DOHH2 (cell line): Measurements from ENCODE around the gene ANKRD28.

Experiments used
- H3F3A ChIP-seq: fragments of 200-600 bp; sonication (generic), shearing (Covaris generic); 2 replicates; pipeline ENCODE4 v1.6.0; 2016; ENCODE audit warnings: antibody characterized with exemption, mild to moderate bottlenecking; ENCODE audit not compliant: control insufficient read depth, insufficient read depth
- H3K27ac ChIP-seq: fragments of 200-600 bp; sonication (generic); 2 replicates; pipeline ENCODE4 v1.5.1; 2014; ENCODE audit warnings: low read depth, mild to moderate bottlenecking, low read length, moderate library complexity
- H3K27me3 ChIP-seq: fragments of 200-600 bp; sonication (generic); 2 replicates; pipeline ENCODE4 v1.6.1; 2014; ENCODE audit warnings: mild to moderate bottlenecking, low read length, mixed read lengths; ENCODE audit not compliant: control insufficient read depth
- H3K36me3 ChIP-seq: fragments of 200-600 bp; sonication (generic); 2 replicates; pipeline ENCODE4 v1.6.1; 2014; ENCODE audit warnings: mild to moderate bottlenecking, low read length, moderate library complexity, mixed read lengths; ENCODE audit not compliant: control insufficient read depth
- H3K4me1 ChIP-seq: fragments of 200-600 bp; sonication (generic); 2 replicates; pipeline ENCODE4 v1.6.1; 2014; ENCODE audit warnings: mild to moderate bottlenecking, low read length, mixed read lengths; ENCODE audit not compliant: control insufficient read depth
- H3K4me2 ChIP-seq: fragments of 200-600 bp; sonication (generic); 2 replicates; pipeline ENCODE4 v1.6.0; 2014; ENCODE audit warnings: mild to moderate bottlenecking, low read length, moderate library complexity
- H3K4me3 ChIP-seq: fragments of 200-600 bp; sonication (generic); 2 replicates; pipeline ENCODE4 v1.5.1; 2014; ENCODE audit warnings: mild to moderate bottlenecking, low read length, mixed read lengths
- H3K79me2 ChIP-seq: fragments of 200-600 bp; sonication (generic); 2 replicates; pipeline ENCODE4 v1.6.1; 2014; ENCODE audit warnings: mild to moderate bottlenecking, low read length, mixed read lengths; ENCODE audit not compliant: control insufficient read depth
- H3K9me2 ChIP-seq: fragments of 200-600 bp; sonication (generic); replicated peaks from 2 replicates; pipeline ENCODE4 v1.6.1; 2014; ENCODE audit warnings: mild to moderate bottlenecking, low read length, mixed read lengths; ENCODE audit not compliant: control insufficient read depth
- H3K9me3 ChIP-seq: fragments of 200-600 bp; sonication (generic); 2 replicates; pipeline ENCODE4 v1.6.1; 2014; ENCODE audit warnings: antibody characterized with exemption, low read length, mixed read lengths; ENCODE audit not compliant: control insufficient read depth, insufficient read depth
- H4K20me1 ChIP-seq: fragments of 200-600 bp; sonication (generic); 2 replicates; pipeline ENCODE4 v1.6.0; 2014; ENCODE audit warnings: low read depth, mild to moderate bottlenecking, antibody characterized with exemption, low read length, moderate library complexity; ENCODE audit not compliant: control insufficient read depth, insufficient read depth
- EZH2phosphoT487 ChIP-seq: fragments of 200-600 bp; sonication (generic); IDR thresholded peaks from 2 replicates; pipeline ENCODE4 v1.6.1; 2017; ENCODE audit warnings: borderline replicate concordance, mild to moderate bottlenecking, antibody characterized with exemption, low read length, moderate library complexity, mixed read lengths
- TF ChIP-seq, protein P1 (sequence below): fragments of 200-600 bp; sonication (generic); IDR thresholded peaks from one replicate; pipeline ENCODE4 v1.5.1; 2014; ENCODE audit warnings: antibody characterized with exemption, mild to moderate bottlenecking, low read depth, low read length; ENCODE audit not compliant: poor library complexity, severe bottlenecking

Gene ANKRD28

DNA sequence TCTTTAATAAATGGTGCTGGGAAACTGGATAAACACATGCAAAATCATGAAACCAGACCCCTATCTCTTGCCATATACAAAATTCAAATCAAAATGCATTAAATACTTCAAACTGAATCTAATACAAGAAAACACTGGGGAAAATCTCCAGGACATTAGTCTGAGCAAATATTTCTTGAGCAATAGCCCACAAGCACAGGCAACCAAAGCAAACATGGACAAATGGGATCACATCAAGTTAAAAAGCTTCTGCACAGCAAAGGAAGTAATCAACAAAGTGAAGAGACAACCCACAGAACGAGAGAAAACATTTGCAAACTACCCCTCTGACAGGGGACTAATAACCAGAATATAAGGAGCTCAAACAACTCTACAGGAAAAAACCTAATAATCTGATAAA, 6.3 kb downstream of the ANKRD28 start:
- TF ChIP-seq EZH2phosphoT487, result no peak
- TF ChIP-seq, protein P1, sequence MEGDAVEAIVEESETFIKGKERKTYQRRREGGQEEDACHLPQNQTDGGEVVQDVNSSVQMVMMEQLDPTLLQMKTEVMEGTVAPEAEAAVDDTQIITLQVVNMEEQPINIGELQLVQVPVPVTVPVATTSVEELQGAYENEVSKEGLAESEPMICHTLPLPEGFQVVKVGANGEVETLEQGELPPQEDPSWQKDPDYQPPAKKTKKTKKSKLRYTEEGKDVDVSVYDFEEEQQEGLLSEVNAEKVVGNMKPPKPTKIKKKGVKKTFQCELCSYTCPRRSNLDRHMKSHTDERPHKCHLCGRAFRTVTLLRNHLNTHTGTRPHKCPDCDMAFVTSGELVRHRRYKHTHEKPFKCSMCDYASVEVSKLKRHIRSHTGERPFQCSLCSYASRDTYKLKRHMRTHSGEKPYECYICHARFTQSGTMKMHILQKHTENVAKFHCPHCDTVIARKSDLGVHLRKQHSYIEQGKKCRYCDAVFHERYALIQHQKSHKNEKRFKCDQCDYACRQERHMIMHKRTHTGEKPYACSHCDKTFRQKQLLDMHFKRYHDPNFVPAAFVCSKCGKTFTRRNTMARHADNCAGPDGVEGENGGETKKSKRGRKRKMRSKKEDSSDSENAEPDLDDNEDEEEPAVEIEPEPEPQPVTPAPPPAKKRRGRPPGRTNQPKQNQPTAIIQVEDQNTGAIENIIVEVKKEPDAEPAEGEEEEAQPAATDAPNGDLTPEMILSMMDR, result no peak
- Histone ChIP-seq H3K9me3 (peaks cover 5% of the 10 kb centered on the region; the same call in 1 of the 2 replicates), H3K4me3 (no peak overlapping the region), H3F3A (no peaks in the 10 kb centered on the region; the same call in 1 of the 2 replicates), H4K20me1 (no peaks in the 10 kb centered on the region), H3K4me1 (peaks cover 17% of the 10 kb centered on the region), H3K36me3 (peaks cover 51% of the 10 kb centered on the region), H3K4me2 (no peak overlapping the region), H3K9me2 (no peaks in the 10 kb centered on the region), H3K27ac (no peak overlapping the region), H3K79me2 (peaks cover 61% of the 10 kb centered on the region), H3K27me3 (no peaks in the 10 kb centered on the region)

DNA sequence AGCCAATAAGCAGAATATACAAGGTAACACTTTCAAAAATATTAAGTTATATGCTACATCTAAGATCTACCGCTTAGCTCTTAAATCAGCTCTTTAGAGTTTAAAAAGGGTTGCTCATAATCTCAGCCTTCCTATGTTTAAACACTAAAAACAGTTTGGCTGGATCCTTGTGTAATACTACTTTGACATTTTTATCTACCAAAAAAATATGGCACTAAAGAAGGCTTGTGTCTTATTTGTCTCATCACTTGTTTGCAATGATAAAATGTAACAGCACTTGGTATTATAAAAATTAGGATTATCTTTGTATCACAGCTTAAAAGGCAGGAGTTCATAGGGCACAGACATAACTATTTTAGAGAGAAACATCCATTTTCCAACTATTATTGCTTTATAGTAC, 9.8 kb downstream of the ANKRD28 start:
- Histone ChIP-seq H3K9me3 (peaks cover 5% of the 10 kb centered on the region; the same call in 1 of the 2 replicates), H3F3A (no peaks in the 10 kb centered on the region), H3K79me2 (peaks cover 72% of the 10 kb centered on the region), H3K9me2 (no peaks in the 10 kb centered on the region), H4K20me1 (no peaks in the 10 kb centered on the region), H3K36me3 (peaks cover 31% of the 10 kb centered on the region), H3K27me3 (no peaks in the 10 kb centered on the region), H3K27ac (no peak overlapping the region), H3K4me3 (no peak overlapping the region), H3K4me2 (no peak overlapping the region), H3K4me1 (no peaks in the 10 kb centered on the region)
- TF ChIP-seq EZH2phosphoT487, result no peak
- TF ChIP-seq, protein P1, result no peak

DNA sequence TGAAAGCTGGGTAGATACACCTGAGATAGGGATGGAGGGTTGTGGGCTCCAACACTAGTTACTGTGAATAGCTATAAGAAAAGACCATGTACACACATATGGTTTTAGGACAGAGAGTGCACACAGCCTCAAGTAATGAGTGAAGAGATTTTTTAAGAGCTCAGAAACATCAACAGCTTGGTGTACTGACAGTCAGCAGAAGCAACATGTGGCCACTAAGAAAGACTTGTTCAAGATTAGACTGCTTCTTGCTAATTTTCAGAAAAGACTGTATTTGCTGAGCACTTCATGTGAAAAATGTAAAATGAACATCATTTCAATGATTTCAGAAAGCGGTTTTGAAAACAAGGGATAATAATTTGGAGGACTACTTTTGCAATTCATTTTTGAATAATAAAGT, 10.3 kb downstream of the ANKRD28 start:
- Histone ChIP-seq H3F3A (no peaks in the 10 kb centered on the region), H3K4me2 (no peak overlapping the region), H3K27me3 (no peaks in the 10 kb centered on the region), H3K9me3 (peaks cover 5% of the 10 kb centered on the region; the same call in 1 of the 2 replicates), H3K36me3 (peaks cover 28% of the 10 kb centered on the region), H4K20me1 (no peaks in the 10 kb centered on the region), H3K79me2 (peaks cover 74% of the 10 kb centered on the region), H3K27ac (no peak overlapping the region), H3K9me2 (no peaks in the 10 kb centered on the region), H3K4me1 (no peaks in the 10 kb centered on the region), H3K4me3 (no peak overlapping the region)
- TF ChIP-seq, protein P1, result no peak
- TF ChIP-seq EZH2phosphoT487, result no peak
